ENCODE data around the gene SLF2. TPM values are rescaled to one million over a fixed set of nuclear protein-coding genes. Genes with fewer than 3 reads are reported as not detected.
A peak's percentile ranks its signal among the peaks of the same experiment; 100 is the strongest.

Gene SLF2
- total and polyA plus RNA-seq, 9 of the 15 experiments (the other 6 are each of a cell fraction or from before 2014, with no cell fraction given), result 1.7 to 18.4 (median 7.8) TPM

GRCh38 chr10:100894589-100895294, 18.0 kb upstream of the SLF2 start:
- H3K27ac ChIP-seq (ENCODE audit: extremely low read depth, low read depth, low read length), result no peak overlapping the region
- ChIA-PET POLR2A (interaction anchor here (0.6 kb wide), 1 partner anchor 30 kb away, joined by 3 read pairs; no protein-coding TSS in a partner anchor), CTCF (ENCODE audit: low intra/inter-chr PET ratio) (no interaction called here)
- H3K9me1 ChIP-seq (ENCODE audit: control insufficient read depth, insufficient read depth, low read length), result no peaks in the 10 kb centered on the region
- H3K4me2 ChIP-seq (ENCODE audit: insufficient read depth, low read length), result no peak overlapping the region
- ATAC-seq, result no peak
- H3K27me3 ChIP-seq (ENCODE audit: control insufficient read depth in 2 of 2, insufficient read depth in 2 of 2, low read length in 2 of 2), result peaks cover 0 to under 1% of the 10 kb centered on the region in 2 experiments; a peak in 2 of 5 replicates
- H3K9me3 ChIP-seq (replicated peaks; ENCODE audit: control insufficient read depth, insufficient read depth, low read depth, low read length), result no peaks in the 10 kb centered on the region
- no peak overlapping the region for H3K9ac ChIP-seq (ENCODE audit: insufficient read depth in 1 of 2, low read depth in 2 of 2, low read length in 2 of 2)
- WGBS (ENCODE audit: insufficient coverage, low coverage, missing lambda C conversion rate), result 6% methylated on average over 7 of the region's 7 CpGs
- no peak for FAIRE-seq
- intact Hi-C loops (cut with micrococcal nuclease), result no loop called here
- TF ChIP-seq MAFF (IDR thresholded peaks at IDR 0.05; ENCODE audit: low read length), result no peak
- peak; percentile 53; the same call in 1 of the 2 replicates for TF ChIP-seq CEBPG (CRISPR knock-in tag; IDR thresholded peaks at IDR 0.05)
- TF ChIP-seq CEBPG (tag; conservative IDR thresholded peaks at IDR 0.05 in 1 of 2, IDR thresholded peaks at IDR 0.05 in 1 of 2), result peak; percentile 58 to 64; a peak in 3 of 4 replicates
- TF ChIP-seq CHCHD3 (CRISPR knock-in tag; IDR thresholded peaks at IDR 0.05), result no peak
- peak; percentile 62 for TF ChIP-seq CEBPB (tag; IDR thresholded peaks at IDR 0.05)
- TF ChIP-seq KLF16 (IDR thresholded peaks at IDR 0.05), result no peak
- no peak for TF ChIP-seq MEF2D (tag; conservative IDR thresholded peaks at IDR 0.05; ENCODE audit: low read depth)
- TF ChIP-seq ZNF324 (CRISPR knock-in tag; IDR thresholded peaks at IDR 0.05), result no peak
- no peak for TF ChIP-seq TRIM25 (IDR thresholded peaks at IDR 0.05; ENCODE audit: borderline replicate concordance)
- TF ChIP-seq KDM2B (CRISPR knock-in tag; IDR thresholded peaks at IDR 0.05), result no peak
- TF ChIP-seq SNAPC5 (CRISPR knock-in tag; IDR thresholded peaks at IDR 0.05), result no peak
- TF ChIP-seq NFE2L1 (tag; IDR thresholded peaks at IDR 0.05; ENCODE audit: borderline replicate concordance, low read depth), result no peak
- TF ChIP-seq RBM25 (IDR thresholded peaks at IDR 0.05; ENCODE audit: low read depth, low read length, severe bottlenecking), result no peak
- no peak for TF ChIP-seq RBM15 (IDR thresholded peaks at IDR 0.05; ENCODE audit: insufficient read depth, low read length)
- TF ChIP-seq CTBP1 (IDR thresholded peaks at IDR 0.05; ENCODE audit: borderline replicate concordance), result no peak
- TF ChIP-seq ILK (tag; IDR thresholded peaks at IDR 0.05; ENCODE audit: borderline replicate concordance, low read depth), result no peak
- TF ChIP-seq SREBF2 (CRISPR knock-in tag; IDR thresholded peaks at IDR 0.05), result no peak
- TF ChIP-seq ARID2 (IDR thresholded peaks at IDR 0.05), result no peak
- H3K36me3 ChIP-seq (ENCODE audit: control insufficient read depth, insufficient read depth, low read length), result no peaks in the 10 kb centered on the region
- H4K20me1 ChIP-seq (replicated peaks; ENCODE audit: control insufficient read depth, insufficient read depth, low read length), result no peaks in the 10 kb centered on the region
- DNase-seq (ENCODE audit: extremely low read depth in 1 of 4, low spot score in 3 of 4), result no peak
- H3K4me1 ChIP-seq (replicated peaks in 1 of 2; ENCODE audit: control insufficient read depth in 2 of 2, insufficient read depth in 2 of 2, low read length in 2 of 2), result no peaks in the 10 kb centered on the region; a peak in 1 of 5 replicates
- no TSS peak for BruUV-seq (replicated peaks)
- in situ Hi-C loops (cut with MboI), result loop anchor here (25.0 kb wide), 1 partner anchor 557 kb away; the partner anchor contains the start of genes PKD2L1 and SCD
- no peak overlapping the region for H3K4me3 ChIP-seq
- H2AFZ ChIP-seq (ENCODE audit: low read depth, low read length), result no peak overlapping the region
- no peaks in the 10 kb centered on the region for H3K79me2 ChIP-seq (ENCODE audit: control insufficient read depth, insufficient read depth, low read length)
